ENCODE results near the gene TBCK.
"Not testable (repeated sequence)": the region's sequence is repeated elsewhere in the genome, so short reads cannot be mapped to it uniquely, and the experiment has no call there.

TBCK gene

GRCh38 chr4:106315968-106316772, at the start of gene TBCK, which contains the start of gene AIMP1:
TBCK (minus strand) TSS chr4:106316209; CDS start chr4:106308960, 7,249 bp downstream.
AIMP1 (plus strand) TSS chr4:106316550; CDS start chr4:106325010, 8,460 bp downstream.
- DNase-seq, result peak; percentile 71 to 77

- DNase-seq, result no peak
Measured at GRCh38 chr4:106365613-106366012, 49.6 kb upstream of the TBCK start.

GRCh38 chr4:106364282-106364681, 48.3 kb upstream of the TBCK start:
- no peak for DNase-seq

GRCh38 chr4:106362086-106362825, 46.2 kb upstream of the TBCK start:
- no peak for DNase-seq

- DNase-seq, result no peak
Measured at GRCh38 chr4:106358899-106359298, 42.9 kb upstream of the TBCK start.

- DNase-seq, result no peak
Measured at GRCh38 chr4:106355193-106355592, 39.2 kb upstream of the TBCK start.

- DNase-seq, result no peak
Measured at GRCh38 chr4:106353786-106354185, 37.8 kb upstream of the TBCK start.

- DNase-seq, result no peak
Measured at GRCh38 chr4:106351016-106351415, 35.0 kb upstream of the TBCK start.

- no peak for DNase-seq
Measured at GRCh38 chr4:106347167-106347566, 31.2 kb upstream of the TBCK start.

- DNase-seq, result no peak
Measured at GRCh38 chr4:106344647-106344970, 28.6 kb upstream of the TBCK start.

- DNase-seq, result no peak
Measured at GRCh38 chr4:106343865-106344646, 28.0 kb upstream of the TBCK start.

- no peak for DNase-seq
Measured at GRCh38 chr4:106340774-106341173, 24.8 kb upstream of the TBCK start.

GRCh38 chr4:106339431-106339830, 23.4 kb upstream of the TBCK start:
- no peak for DNase-seq

- no peak for DNase-seq
Measured at GRCh38 chr4:106338671-106339070, 22.7 kb upstream of the TBCK start.

- DNase-seq, result no peak
Measured at GRCh38 chr4:106337916-106338315, 21.9 kb upstream of the TBCK start.

- DNase-seq, result no peak
Measured at GRCh38 chr4:106336618-106337017, 20.6 kb upstream of the TBCK start.

- DNase-seq, result no peak
Measured at GRCh38 chr4:106334741-106335470, 18.9 kb upstream of the TBCK start.

GRCh38 chr4:106333186-106333585, 17.2 kb upstream of the TBCK start:
- no peak for DNase-seq

GRCh38 chr4:106329041-106329618, 13.1 kb upstream of the TBCK start:
- no peak for DNase-seq

- no peak for DNase-seq
Measured at GRCh38 chr4:106325800-106326199, 9.8 kb upstream of the TBCK start.

- DNase-seq, result no peak
Measured at GRCh38 chr4:106323119-106323518, 7.1 kb upstream of the TBCK start.

GRCh38 chr4:106321814-106322213, 5.8 kb upstream of the TBCK start:
- not testable (repeated sequence) for DNase-seq
